ENCODE data around the gene MGRN1.
"Not testable (repeated sequence)": the region's sequence is repeated elsewhere in the genome, so short reads cannot be mapped to it uniquely, and the experiment has no call there.

The MGRN1 gene

DNA sequence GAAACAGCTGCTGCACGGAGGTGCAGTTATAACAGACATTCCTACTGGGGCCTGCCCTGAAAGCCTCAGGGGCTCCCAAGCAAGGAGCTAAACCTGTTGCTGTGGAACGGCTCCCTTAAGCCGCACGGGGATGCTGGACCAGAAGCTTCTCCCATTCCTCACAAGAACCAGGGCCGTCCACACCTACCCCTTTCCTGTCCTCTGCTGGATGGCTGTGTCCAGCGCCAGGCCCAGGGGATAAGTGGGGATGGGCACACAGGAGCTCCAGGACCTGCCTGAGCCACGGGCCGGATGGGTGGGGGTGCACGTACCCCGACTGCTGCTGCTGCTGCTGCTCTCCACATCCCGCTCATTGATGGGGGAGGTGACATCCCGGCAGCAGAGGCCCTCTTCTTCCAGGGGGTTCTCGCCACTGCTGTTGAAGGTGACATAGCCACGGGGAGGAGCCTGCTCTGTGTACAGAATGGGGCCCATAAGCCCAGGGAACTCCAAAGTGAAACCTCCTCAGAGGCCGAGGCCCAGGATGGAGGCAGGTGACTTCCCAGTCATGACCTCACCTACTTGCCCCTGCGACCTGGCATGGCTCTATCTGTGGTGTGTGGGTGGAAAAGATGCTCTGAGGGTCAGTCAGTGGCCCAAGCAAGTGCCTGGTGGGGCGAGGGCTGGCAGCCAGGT is 77.3 kb downstream of the MGRN1 start:
- no peak for DNase-seq

DNA sequence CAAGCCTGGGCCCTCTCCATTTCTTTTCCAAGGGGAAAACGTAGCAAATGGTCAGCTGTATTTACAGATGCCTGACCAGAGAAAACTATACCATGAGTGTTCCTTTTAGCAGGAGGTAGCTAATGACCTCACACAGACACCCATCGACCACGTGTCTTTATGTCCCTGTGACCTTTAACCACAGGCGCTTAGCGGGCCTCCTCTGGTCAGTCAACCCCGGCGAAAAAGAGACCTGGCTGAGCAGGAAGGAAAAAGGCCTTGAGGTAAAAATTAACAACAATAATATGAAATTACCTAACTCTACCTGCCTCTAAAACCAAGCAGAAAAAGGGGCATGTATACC is 77.8 kb downstream of the MGRN1 start:
- no peak for DNase-seq

DNA sequence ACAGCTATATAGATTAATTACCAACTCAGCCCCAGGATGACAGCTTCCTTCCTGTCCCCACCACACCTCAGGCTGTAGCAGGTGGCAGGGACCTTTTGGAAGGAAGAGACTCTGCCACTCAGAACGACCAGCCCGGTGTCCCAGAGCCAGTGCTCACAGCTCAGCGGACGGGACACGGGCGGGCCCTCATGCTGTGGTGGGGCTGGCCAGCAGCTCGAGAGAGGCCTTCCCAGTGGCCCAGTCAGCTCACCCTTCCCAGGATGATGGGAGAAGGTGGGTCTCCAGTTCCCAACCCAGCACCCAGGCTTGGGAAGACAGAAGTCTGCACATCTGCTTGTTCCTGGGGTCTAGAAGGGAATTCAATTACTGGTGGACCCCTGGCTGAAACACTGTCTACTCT is 79.3 kb downstream of the MGRN1 start:
- DNase-seq: no peak

DNA sequence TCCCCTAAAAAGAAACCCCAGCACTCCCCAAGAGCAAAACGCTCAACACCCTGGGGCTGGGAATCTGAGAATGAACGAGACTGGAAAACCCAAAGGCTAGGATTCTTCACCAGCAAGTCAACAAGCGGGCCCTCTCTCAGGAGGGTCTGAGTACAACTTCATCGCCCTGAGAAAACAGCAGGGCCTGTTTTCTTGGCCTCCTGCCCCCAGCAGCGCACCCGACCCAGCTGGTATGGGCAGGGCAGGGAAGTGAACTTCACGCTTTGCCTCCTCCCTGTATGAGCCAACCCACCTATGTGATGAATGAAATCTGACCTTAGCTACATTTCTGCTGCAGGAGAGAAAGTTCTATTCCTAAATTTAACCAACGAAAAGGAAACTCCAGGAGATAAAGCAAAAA is 79.9 kb downstream of the MGRN1 start:
- no peak for DNase-seq

DNA sequence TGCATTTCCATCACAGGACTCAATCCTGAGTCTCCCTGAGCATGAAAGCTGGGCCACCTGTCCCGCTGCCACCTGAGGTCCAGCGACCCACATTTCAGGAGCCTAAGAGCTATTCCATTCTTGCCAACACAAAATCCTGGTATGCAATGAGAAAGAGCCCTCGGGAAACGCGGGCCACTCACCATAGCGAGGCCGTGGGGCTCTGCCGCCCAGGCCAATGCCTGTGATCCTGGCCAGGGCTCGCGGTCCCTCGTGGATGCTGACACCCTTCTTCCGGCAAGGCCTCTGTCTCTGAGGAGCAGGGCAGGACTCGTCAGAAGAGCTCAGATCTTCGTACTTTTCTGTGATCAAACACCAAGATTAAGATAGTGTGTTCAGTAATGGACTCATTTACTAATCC is 80.3 kb downstream of the MGRN1 start:
- no peak for DNase-seq

DNA sequence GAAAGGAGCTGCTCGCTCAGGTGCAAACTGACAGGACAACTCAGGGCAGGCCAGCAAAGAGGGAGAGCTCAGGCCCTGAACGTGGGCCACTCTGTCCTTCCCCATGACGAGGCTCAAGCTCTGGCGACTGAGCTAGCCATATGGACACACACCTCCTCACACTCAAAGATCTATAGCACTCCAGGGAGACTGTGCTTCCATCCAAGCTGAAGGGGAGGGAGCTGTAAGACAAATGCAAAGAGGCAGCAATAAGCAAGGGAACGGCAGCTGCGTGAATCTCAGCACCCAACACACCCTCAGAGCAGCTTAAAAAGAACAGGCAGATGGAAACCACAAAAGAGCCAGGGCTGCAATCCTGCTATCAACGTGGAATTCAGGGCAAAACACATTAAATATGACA is 82.2 kb downstream of the MGRN1 start:
- DNase-seq: no peak

GRCh38 chr16:4709481-4709880 is 84.9 kb downstream of the MGRN1 start:
- no peak for DNase-seq

GRCh38 chr16:4713663-4714501 is 89.3 kb downstream of the MGRN1 start:
- DNase-seq: no peak

DNA sequence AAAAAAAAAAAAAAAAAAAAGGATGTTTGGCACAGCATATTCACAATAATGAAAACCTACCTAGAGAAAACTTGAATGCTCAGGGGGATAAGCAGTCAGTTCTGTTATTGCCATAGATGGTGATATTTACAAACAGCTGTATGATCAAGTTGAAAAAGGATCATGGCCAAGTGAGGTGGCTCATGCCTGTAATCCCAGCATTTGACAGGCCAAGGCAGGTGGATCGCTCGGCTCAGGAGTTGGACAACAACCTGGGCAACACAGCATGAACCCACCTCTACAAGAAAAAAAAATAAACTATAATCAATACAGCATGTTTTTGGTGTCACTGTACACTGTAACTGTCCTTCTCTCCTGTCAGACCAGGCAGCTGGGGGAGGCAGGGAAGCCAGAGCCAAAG is 90.4 kb downstream of the MGRN1 start:
- no peak for DNase-seq

- DNase-seq: no peak
Measured at GRCh38 chr16:4718466-4718865, 93.8 kb downstream of the MGRN1 start.

DNA sequence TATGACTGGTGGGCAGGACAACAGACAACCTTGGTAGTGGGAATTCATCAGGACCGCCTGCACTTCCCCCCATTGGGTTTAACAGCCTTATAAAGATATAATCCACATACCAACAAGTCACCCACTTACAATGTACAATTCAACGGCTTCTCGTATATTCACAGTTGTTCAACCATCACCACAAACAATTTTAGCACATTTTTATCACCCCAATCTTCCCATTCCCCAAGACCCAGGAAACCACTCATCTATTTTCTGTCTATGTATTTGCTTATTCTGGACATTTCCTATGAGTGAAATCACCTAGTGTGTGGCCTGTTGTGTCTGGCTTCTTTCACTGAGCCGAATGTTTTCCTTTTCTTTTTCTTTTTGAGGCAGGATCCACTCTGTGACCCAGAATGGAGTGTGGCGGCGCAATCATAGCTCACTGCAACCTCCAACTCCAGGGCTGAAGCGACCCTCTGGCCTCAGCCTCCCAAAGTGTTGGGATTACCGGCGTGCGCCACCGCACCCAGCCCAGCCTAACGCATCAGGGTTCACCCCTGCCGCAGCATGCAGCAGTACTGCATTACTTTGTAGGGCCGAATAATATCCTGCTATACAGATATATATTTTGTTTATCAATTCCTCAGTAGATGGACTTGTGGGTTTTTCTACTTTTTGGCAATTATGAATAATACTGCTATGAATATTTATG is 98.6 kb downstream of the MGRN1 start:
- DNase-seq: no peak

- DNase-seq: no peak
Measured at GRCh38 chr16:4724661-4725270, 100.1 kb downstream of the MGRN1 start.

DNA sequence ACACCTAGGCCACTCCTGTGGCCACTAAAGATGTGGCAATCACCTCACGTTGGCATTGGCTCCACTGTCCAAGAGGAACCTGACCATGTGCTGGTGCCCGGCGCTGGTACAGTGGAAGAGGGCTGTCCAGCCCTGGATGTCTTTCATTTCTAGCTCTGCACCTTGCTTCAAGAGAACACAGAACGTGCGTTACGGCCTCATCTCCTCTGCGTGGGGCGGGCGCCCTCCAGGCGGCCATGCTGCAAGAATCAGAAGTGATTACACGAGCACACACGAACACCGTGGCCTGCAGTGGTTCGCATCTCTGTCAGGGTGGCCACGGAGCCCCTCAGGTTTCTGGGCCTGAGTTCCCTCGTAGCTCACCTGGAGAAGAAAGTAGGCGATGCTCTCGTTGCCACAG is 102.0 kb downstream of the MGRN1 start:
- DNase-seq: no peak

GRCh38 chr16:4728676-4729075 is 104.0 kb downstream of the MGRN1 start:
- DNase-seq: no peak

GRCh38 chr16:4729876-4730275 is 105.2 kb downstream of the MGRN1 start:
- no peak for DNase-seq

GRCh38 chr16:4733211-4733742 is 108.7 kb downstream of the MGRN1 start:
- DNase-seq: no peak

DNA sequence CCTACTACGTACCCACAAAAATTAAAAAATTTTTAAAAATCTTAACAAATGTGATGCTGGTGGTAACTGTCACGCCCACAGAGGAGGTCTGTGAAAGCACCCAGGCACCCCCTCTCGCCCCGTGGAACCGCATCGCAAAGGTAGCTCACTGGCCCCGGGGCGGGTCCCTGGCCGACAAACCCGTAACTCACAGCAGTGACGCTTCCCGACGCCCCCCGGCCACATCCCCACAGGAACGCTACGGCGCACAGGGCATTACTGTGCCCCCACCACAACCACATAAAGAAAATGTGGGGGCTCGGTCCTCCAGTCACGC is 109.1 kb downstream of the MGRN1 start:
- DNase-seq: no peak

DNA sequence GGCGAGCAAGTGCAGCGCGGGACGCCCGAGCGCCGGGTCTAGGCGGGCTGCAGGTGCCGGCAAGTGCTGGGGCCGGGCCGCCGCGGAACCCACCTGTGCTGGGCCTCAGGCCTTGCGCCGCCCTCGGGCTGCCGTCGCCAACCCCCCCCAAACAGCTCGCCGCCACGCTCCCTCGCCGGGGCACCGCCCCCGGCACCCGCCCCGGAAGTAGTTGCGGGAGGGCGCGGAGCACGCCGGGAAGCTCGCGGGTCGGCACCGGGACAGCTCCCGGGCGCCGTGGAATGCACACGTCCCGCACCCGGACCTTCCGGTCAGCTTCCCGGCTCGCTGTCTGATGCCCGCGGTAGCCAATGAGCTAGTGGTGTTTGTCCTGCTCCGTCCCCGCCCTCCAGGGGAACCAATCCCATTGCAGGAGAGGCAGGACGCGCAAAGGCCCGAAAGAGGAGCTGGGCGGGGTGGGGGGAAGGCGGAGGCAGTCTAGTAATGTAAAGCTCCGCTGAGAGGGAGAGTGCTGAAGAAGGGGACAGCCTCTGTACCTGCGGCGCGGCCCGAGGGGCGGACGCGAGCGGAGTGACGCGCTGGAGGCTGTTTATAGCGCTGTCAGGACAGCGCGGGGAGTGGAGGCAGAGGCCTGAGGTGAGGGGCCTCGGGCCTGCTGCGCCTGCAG is 109.6 kb downstream of the MGRN1 start, which contains the start of the genes ANKS3 and DNAAF8:
ANKS3 (minus strand) TSS at position 209 of the 667 bp plus-strand sequence. CDS start 4,122 bp downstream, outside the sequence.
DNAAF8 (plus strand) TSS at position 475 of the 667 bp plus-strand sequence. CDS start 1,978 bp downstream, outside the sequence.
- DNase-seq: peak; percentile 95

DNA sequence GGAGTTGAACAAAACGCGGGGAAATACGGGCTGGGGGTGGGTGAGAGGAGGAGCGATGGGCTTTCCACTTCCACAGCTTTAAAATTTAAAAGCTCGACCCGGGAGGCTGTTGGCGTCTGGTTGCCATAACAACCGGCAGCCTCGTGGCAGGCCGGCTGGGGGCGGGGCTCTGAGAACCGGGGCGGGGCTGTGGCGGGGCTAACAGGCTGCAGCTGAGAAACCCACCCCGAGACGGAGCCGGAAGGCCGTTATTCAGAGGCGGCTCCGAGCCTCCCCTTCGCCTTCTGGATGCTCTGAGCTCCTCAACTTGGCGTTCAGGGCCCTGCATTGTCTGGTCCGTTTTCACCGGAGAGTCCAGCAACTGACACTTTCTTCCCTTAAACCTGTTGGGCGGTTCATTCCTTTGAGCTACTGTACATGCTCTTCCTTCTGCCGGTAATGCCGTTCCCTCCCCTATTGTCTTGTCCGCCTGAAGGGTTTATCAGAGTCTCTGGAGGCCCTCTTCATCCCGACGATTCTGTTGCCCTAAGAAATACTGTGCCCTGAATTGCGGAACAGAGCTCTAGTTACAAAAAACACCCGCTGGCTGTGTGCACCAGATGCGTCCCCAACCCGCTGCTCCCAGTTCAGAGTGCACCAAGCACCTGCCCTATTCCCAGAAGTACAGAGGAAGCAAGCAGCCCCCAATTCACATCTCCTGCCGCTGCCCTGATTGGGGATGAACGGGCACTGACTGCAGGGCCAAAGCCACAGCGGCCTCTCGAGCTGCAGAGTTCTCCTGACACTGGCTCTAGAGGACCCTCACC is 110.3 kb downstream of the MGRN1 start:
- DNase-seq: peak; percentile 87

DNA sequence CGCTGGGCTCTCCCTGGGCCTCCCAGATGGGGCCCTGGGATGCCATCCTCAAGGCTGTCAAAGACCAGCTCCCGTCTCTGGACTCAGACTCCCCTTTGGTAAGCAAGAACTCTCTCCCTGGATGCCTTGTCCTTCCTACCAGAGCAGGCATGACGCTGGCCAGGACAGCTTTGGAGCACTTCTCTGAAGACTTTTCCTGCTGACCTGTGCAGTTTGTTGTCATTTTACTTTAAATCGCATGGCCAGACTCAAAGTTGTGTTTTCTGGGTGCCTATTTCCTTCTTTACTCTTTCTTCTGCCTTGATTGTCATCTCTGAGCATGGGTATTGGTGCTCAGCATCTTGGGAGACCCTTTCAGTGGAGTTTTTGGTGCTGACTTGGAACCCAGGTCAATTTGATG is 111.9 kb downstream of the MGRN1 start:
- DNase-seq: no peak

DNA sequence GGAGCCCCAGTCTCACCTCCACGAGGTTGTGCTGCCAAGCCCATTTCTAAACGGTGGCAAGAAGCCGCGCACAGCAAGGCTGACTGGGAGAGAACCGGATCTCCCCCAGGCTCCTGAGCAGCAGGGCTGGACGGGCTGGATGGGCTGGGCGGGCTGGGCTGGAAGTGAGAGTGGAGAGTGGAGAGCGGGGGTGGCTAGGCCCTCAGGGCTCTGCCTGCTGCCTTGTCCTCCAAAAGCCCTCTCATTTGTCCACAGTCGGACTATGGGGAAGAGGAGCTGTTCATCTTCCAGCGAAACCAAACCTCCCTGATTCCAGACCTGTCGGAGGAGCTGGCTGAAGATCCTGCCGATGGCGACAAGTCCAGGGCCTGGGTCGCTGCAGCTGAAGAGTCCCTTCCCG is 112.9 kb downstream of the MGRN1 start:
- no peak for DNase-seq

GRCh38 chr16:4738370-4738769 is 113.7 kb downstream of the MGRN1 start:
- DNase-seq: not testable (repeated sequence)

All from OCI-M1 (cell line).